Measurements from ENCODE around the gene MIA. TPM values are rescaled to one million over a fixed set of nuclear protein-coding genes. Genes with fewer than 3 reads are reported as not detected.
A peak's percentile ranks its signal among the peaks of the same experiment; 100 is the strongest.

The MIA gene
- total and polyA plus RNA-seq, 2 donors (not counting 1 experiment from before 2014, with no cell fraction given) = 0.37 to 5.7 TPM

DNA sequence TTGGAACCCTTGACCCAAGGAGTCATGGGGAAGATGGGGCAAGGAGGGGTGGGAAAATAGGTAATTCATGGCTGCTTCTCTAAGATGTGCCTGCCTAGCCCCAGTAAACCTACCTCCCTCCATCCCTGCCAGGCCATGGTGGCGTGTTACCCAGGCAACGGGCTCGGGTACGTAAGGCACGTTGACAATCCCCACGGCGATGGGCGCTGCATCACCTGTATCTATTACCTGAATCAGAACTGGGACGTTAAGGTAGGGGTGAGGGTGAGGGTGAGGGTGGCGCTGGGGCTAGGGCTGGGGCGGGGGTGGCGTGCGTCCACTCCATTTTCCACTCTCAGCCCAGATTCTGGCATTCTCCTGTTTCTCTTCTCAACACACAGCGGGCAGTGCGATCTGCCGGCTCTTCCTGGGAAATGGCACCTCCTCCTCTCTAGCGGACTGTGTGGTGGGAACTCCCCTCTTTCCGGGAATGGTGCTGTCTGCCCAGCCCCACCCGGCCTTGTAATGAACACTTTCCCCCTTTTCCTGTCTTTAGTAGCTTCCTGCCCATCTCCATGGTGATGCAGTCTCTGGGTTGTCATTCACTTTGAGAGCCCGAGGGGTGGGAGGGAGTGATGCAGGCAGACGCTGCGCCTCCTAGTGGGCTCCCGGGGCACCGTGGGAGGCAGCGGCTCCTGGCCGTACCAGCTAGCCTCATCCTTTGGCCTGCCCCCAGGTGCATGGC, 31.3 kb downstream of the MIA start:
- Histone ChIP-seq H3K9me3 (ENCODE audit: control extremely low read depth in 1 of 3, control insufficient read depth in 2 of 3, insufficient read depth in 1 of 3, low read length in 2 of 3) (no peaks in the 10 kb centered on the region), H3K4me2 (replicated peaks; ENCODE audit: low read depth, low read length, poor library complexity, severe bottlenecking) (peak overlapping the region; percentile 93), H3K36me3 (replicated peaks in 1 of 2; ENCODE audit: control extremely low read depth in 1 of 2, control insufficient read depth in 1 of 2, extremely low read depth in 1 of 2, insufficient read depth in 2 of 2, low read length in 1 of 2) (peaks cover 0 to 76% of the 10 kb centered on the region in 2 experiments), H3K4me1 (ENCODE audit: control insufficient read depth in 2 of 2, insufficient read depth in 2 of 2, low read length in 2 of 2) (peaks cover 60 to 76% of the 10 kb centered on the region in 2 donors), H2AFZ (ENCODE audit: insufficient read depth, low read depth, low read length, poor library complexity, severe bottlenecking) (no peak overlapping the region), H3K79me2 (ENCODE audit: control insufficient read depth, insufficient read depth, low read length) (peaks cover 79% of the 10 kb centered on the region), H3K27me3 (replicated peaks in 1 of 4; ENCODE audit: control extremely low read depth in 1 of 4, control insufficient read depth in 3 of 4, insufficient read depth in 4 of 4, low read length in 3 of 4) (no peaks in the 10 kb centered on the region), H3K27ac (ENCODE audit: low read length in 2 of 2) (peak overlapping the region; percentile 47 to 86), H3K9ac (ENCODE audit: low read length) (no peak overlapping the region), H3K4me3 (ENCODE audit: control extremely low read depth in 1 of 5, extremely low read depth in 1 of 5, insufficient read depth in 1 of 5, low read depth in 2 of 5, low read length in 4 of 5) (no peak overlapping the region), H4K20me1 (ENCODE audit: control insufficient read depth, insufficient read depth, low read length, poor library complexity, severe bottlenecking) (peaks cover 82% of the 10 kb centered on the region)
- H3K27me3 Mint-ChIP-seq = no peaks in the 10 kb centered on the region
- CTCF ChIA-PET = interaction anchor here (0.8 to 4.8 kb wide), 11 partner anchors 8 to 144 kb away, joined by 3 to 39 read pairs (median 8); partner anchors contain the start of genes ACTMAP, COQ8B, EGLN2 and ITPKC
- peak overlapping the region; percentile 60 for H3K4me3 Mint-ChIP-seq
- POLR2A ChIA-PET = interaction anchor here (0.6 to 1.5 kb wide), 5 partner anchors 8 to 204 kb away, joined by 3 to 8 read pairs (median 5); partner anchors contain the start of genes ACTMAP, EGLN2, RAB4B and SNRPA
- H3K9me3 Mint-ChIP-seq (ENCODE audit: insufficient read depth) = no peaks in the 10 kb centered on the region
- 49% methylated on average over 18 of the region's 26 CpGs for WGBS (ENCODE audit: insufficient coverage)
- ATAC-seq (ENCODE audit: low read depth) (peak; percentile 15), DNase-seq (peak; percentile 73)
- intact Hi-C loops (cut with micrococcal nuclease) = loop anchor here (1.0 to 2.0 kb wide), 2 partner anchors 8 to 56 kb away; partner anchors contain the start of genes ACTMAP and SNRPA
- H3K27ac Mint-ChIP-seq = peak overlapping the region; percentile 85
- H3K4me1 Mint-ChIP-seq = peaks cover 81% of the 10 kb centered on the region
- TF ChIP-seq, protein P1, sequence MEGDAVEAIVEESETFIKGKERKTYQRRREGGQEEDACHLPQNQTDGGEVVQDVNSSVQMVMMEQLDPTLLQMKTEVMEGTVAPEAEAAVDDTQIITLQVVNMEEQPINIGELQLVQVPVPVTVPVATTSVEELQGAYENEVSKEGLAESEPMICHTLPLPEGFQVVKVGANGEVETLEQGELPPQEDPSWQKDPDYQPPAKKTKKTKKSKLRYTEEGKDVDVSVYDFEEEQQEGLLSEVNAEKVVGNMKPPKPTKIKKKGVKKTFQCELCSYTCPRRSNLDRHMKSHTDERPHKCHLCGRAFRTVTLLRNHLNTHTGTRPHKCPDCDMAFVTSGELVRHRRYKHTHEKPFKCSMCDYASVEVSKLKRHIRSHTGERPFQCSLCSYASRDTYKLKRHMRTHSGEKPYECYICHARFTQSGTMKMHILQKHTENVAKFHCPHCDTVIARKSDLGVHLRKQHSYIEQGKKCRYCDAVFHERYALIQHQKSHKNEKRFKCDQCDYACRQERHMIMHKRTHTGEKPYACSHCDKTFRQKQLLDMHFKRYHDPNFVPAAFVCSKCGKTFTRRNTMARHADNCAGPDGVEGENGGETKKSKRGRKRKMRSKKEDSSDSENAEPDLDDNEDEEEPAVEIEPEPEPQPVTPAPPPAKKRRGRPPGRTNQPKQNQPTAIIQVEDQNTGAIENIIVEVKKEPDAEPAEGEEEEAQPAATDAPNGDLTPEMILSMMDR (IDR thresholded peaks at IDR 0.05) = peak; percentile 85
- TF ChIP-seq EZH2 (IDR thresholded peaks at IDR 0.05; ENCODE audit: borderline replicate concordance, insufficient read depth, low read depth, low read length, poor library complexity, severe bottlenecking) = no peak
